DMS79 treated with DMSO at 0.1 percent for 48 hours (cell line): ENCODE measurements around the gene TNS2.

Experiments used
- DNase-seq: peaks from one replicate; lab custom pipeline; 2025; lab: John Stamatoyannopoulos, UW

TNS2 gene

DNA sequence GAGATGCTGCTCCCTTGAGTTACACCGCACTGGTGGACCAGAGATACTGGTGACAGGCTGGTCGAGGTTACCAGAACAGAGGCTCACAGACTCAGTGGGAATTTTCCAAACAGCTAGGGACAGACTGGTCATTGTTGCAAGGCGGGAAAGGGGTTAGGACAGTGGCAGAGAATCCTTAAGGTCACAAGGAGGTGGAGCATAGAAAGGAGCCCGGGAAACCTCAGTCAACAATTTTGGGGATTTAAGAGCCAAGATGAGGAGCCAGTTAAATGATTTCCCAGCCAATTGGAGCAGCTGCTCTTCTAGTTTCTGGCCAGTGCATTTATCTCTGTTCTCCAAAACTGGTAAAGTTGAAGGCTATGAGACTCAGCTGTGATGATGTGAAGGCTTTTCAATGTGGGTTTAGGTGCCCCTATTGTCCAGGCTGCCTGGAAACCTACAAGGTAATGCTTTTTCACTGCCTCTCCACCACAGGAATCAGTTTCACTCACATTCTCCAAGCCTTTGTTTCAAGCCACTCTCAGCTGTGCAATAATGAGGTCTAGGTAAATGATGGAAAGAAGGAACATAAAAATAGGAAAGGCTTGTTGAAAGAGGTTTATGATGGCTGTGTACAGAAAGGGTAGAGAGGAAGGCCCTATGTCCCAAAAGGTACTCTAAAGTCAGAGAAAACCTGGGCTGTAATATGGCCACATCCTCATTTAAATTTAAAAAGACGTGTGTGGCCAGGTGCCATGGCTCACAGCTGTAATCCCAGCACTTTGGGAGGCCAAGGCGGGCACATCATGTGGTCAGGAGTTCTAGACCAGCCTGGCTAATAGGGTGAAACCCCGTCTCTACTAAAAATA is 7.0 kb upstream of the TNS2 start:
- no peak for DNase-seq

DNA sequence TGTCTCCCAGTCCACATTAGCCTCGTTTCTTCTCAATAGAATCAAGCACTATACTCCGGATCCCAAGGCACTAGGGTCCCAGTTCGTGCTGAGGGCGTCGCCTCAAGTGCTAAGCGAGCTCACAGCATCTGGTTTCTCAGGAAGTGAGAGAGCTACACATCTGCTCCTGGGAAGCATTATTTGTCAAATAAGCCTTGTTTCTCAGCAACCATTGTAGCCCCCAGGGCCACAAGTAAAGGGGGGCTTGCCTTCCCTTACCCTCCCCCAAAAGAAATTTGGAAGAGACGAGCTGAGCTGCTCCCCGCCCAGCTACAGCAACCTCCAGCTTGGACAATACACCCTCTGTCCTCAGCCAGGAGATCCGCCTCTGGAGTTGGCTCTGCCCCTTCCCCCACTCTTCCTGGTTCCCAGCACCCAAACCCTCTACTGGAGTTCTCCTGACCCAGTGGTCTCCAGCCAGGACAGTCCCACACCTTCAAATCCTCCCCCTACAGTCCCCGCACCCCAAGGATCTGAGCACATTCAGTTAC is 5.7 kb upstream of the TNS2 start:
- no peak for DNase-seq

DNA sequence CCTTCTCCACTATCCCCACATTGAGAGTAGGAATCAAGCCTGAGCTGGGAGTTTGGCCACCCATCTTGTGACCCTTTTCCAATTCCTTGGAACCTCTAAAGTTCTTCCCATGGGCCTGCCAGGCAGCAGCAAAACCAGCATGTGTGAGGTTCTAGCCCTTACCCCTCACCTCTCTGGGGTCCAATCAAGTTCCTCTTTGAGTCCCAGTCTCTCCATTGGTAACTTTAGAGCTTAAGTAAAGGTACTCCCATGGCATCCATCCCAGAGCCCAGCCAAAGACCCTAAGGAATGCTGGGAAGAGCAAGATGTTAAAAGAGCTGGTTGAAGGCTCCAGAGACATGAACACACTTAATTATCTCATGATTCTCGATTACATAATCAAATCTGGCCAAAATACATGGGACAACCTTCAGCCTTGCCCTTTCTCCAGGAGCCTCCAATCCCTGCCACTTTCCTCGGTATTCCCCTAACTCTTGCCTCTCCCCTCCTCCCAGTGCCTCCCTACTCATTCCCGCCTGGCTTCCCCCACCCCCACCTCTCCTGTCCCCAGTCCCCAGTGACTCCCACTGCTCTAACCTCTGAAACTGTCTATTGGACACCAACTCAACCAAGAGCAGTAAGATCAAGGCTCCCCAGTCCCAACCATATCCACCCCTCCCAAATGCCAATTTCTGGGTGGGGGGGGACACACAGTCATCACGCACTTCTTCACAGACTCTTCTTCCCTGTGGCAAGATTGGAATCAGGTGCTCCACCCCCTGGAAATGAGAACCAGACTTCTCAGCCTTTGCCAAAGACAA is 4.8 kb upstream of the TNS2 start:
- DNase-seq: no peak

GRCh38 chr12:53045696-53046045 is 4.2 kb upstream of the TNS2 start:
- no peak for DNase-seq

GRCh38 chr12:53046655-53047220 is 3.1 kb upstream of the TNS2 start:
- no peak for DNase-seq

- peak; percentile 16 for DNase-seq
These were observed 2.4 kb upstream of the TNS2 start for GRCh38 chr12:53047221-53048032.

DNA sequence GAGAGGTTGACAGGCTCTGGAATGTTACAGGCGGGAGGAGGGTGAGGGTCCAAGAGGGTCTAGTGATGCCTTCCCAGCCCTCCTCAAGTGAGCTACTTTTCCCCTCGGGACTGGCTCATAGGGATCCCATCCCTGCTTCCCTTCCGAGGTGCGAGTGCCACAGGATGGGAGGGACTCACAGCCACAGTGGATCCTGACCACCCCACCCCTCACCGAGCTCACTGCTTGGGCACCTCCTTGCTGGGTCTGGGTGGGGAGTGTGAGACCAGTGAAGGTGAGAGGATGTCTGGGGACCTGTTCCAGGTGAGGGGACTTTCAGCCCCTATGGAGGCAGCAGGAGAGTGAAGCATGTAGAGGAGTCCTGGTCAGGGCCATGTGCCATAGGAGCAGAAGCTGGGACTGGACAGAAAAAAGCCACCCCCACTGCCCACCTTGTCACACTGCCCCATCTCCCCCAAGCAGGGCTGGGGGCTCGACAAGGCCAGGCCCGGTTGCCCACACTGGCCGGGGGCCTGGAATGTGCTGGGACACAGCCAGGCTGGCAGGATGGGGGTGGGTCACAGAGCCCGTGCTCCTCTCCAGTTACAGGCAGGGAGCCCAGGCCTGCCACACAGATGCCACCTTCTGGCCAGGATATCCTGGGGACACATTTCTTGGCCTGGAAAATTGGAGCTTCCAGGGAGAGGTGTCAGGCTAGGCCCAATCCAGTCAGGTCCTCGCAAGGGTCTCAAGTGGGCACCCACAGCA is 1.7 kb upstream of the TNS2 start:
- peak; percentile 25 for DNase-seq

GRCh38 chr12:53048780-53049401 is 974 bp upstream of the TNS2 start:
- no peak for DNase-seq

DNA sequence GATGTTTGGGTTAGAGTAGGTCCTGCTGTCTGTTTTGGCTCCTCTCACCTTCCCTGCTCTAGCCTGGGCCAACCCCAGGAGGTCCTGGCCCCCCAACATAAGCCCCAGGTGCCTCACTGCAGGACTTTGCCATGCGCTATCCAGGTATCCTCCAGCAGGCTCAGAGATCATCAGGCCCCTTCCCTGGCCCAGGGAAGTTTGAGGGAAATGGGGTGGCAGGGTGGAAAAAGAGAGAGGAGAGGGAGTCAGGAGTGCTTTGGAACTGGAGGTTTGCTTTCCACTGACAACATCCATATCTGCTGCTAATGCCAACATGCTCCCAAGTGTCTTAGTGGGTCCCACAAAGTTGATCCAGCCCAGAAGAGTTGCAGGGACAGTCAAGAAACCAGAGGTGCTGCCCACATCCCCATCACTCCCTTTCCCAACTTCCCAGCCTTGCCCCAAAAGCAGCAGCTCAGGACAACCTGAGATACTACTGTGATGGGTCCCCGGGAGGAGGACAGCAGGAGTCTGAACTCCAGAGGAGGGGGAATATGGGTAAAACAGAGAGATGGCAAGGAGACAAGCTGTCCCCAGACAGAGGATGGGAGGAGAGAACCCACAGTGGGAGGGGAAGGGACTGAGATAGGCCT is 677 bp downstream of the TNS2 start:
- no peak for DNase-seq

DNA sequence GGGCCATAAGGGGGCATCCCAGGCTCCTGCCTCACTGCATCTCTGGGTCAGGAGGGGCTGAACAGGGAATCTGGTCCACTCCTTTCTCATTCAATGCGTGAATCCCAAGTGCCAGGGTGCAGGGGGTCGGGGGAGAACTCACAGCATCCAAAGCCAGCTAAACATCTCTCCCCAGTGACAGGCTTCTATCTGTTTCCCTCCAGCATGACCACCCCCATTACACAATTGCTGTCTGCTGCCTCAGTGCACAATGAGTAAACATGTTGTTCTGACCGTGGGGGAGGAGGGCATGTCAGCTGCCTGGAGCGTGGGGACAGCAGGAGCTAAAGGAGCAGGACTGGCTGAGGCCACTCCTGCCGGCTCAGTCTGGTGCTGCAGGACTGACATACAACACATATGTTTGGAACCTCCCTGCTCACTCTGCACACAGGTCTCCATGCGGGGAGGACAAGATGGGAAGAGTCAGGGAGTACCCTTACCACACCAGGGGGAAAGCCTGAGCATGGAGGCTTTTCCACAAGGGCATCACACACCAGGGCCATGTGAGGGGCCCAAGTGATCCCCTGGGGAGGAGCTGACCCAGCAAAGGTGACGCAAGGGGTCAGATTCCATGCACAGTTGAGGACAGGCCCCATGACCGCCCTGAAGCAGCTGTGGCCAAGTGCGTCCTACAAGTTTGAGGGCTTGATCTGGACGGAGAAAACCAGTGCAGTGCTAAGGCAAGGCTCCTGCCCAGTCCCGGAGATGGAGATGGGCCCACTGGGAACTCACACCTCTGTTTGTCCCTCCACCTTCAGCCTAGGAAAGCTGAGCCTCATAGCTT is 1.4 kb downstream of the TNS2 start:
- no peak for DNase-seq

- DNase-seq: no peak
These were observed 2.1 kb downstream of the TNS2 start for GRCh38 chr12:53051881-53052412.

DNA sequence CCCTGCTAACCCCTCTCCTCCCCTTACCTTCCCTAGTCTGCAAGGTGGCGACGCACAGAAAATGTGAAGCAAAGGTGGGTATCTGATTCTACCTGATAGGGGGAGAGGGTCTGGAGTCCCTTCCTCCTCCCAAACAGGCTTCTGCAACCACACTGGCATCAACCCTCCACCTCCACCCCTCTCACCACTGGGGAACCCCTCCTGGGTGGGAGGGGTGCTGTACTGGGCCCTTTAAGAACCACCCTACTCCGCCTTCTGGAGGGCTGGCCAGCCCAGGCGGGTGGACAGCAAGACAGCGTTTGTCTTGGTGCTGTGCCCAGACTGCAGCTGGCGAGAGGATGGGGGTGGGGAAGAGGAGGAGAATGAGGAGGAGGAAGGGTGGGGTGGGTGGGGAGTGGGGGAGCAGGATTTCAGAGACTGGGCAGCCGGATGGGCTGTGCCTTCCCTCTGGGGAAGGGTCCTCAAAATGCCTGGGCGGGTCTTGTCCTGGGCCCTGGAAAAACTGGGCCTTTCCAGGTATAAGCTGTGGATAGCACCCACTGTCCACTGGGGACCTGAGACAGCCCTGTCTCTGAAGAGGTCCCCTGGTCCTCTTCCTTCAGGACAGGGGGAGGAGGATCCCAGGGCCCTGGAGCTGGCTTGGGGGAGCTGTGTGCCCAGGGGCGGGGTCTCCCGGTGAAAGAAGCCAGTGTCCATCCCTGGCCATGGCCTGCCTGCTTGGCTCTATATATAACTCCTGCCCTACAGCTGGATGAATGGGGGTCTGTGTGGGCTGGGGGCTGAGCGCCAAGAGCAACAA is 2.8 kb downstream of the TNS2 start:
- no peak for DNase-seq

GRCh38 chr12:53053218-53054111 is 3.6 kb downstream of the TNS2 start:
- DNase-seq: peak; percentile 44

DNA sequence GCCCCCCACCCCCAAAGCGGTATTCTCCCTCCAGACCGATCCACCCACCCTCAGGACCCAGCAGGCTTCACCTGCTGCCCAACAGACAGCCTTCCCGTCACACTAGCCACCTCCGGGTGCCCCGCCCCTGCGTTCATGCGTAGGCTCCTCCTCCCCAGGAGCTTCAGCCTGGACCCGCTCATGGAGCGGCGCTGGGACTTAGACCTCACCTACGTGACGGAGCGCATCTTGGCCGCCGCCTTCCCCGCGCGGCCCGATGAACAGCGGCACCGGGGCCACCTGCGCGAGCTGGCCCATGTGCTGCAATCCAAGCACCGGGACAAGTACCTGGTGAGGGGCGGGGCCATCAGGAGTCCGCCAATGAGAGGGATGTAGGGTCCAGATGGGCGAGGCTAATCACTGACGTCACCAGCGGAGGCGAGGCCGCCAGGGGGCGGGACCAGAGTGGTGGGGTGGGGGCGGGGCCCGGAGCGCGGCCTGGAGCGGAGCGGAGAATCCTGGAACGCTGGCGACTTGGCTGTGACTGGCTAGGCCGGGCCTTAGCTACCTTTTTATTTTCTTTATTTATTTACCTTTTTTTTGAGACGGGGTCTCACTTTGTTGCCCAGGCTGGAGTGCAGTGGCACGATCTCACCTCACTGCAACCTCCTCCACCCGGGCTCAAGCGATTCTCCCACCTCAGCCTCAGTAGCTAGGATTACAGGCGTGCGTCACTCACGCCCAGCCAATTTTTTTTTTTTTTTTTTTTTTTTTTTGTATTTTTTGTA is 4.4 kb downstream of the TNS2 start:
- peak; percentile 88 for DNase-seq

- DNase-seq: no peak
These were observed 5.8 kb downstream of the TNS2 start for GRCh38 chr12:53055471-53056266.

- DNase-seq: no peak
These were observed 6.4 kb downstream of the TNS2 start for GRCh38 chr12:53056296-53056695.
